Femur (tissue), 1 donor: Measurements from ENCODE around the gene DACT1.

Experiments
- DNase-seq: peaks from one replicate; pipeline ENCODE4 v3.0.0-alpha.2; 2017

The DACT1 gene

DNA sequence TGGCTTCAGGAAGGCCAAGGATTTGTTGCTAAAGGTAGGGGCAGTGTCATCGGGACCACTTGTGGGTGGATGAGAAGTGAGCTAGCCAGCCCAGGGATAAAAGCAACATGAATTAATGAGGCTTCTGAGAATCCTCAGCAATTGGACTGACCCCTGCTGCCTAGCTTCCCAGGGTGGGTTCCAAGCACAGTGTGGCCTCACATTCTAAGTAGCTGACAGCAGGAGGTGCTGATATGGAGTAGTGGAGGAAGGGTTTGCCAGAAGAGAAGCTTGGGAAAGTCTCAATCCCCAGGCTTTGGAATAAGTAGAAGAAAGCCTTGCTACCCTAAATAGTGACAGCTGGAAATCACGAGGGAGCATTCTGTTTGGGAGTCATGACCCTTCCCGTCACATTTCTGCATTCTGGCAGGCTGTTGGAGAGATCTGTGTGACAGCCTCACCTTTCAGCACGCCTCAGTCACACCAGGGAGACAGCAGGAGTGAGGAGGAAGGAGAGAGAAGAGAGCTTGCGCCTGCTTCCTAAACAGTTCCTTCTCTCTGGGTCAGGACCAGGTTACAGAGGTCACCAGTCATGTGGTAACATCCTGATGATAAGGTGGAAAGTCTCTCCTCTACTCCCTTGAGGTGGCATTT is 31.2 kb downstream of the DACT1 start:
- no peak for DNase-seq

DNA sequence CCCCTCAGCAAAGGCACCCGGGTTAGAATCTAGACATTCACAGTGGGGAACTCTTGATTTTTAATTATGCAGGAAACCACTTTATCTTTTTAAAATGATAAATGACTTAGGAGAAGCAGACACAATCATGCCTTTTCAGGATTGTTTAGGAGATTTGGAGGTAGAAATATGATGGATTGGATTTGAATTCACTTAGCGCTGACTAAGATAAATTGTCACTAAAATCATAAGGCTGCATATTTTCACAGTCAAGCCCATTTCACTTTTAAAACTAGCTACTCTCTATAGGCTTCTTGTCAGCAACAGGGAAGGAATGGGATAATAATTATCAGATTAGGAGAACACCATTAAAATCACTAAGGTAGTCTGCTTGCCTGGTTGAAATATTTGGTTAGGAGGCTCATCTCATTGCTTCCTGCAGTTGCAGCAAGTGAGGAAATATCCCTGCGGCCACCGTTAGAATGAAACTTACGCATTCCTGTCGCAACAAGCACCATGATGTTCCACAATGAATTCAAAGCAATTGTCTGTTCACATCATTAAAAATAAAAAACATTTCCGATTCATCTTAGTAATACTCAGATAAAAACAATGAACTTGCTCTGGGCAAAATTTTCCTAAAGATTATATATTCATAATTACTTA is 31.9 kb downstream of the DACT1 start:
- no peak for DNase-seq

DNA sequence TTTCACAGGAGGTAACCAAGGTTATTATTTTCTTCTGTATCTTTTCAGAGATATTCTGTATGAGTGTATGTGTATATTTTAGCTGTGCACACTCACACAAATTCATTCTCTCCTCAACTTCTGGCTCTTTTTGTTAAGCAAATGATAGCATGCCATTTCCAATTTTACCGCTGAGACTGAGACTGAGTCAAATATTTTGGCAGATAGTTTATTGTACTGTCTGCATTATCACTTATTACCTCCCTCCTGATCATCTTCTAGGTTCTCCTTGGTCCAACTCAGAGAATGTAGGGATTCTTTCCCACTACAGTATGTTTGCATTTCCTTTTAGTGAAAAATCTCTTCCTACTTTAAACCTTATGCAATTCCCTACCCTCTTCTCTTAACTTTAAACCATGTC is 33.3 kb downstream of the DACT1 start:
- no peak for DNase-seq

DNA sequence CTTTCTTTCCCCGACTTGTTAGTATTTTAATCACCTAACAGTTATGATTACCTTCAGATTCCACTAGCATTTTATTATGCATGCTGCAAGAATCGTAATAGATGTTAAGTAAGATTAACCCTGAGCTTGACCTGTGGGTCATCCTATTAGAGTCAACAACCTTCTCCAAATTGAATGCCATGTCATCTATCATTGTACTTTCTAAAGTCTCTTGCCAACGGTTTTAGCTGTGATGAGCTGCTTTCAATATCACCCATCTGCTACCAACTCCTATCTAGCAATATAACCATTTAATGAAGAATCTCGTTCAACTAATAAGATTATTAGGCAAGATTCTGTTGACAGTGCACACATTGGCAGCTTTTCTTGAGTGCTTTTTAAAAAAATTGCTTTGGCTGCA is 33.7 kb downstream of the DACT1 start:
- DNase-seq, result no peak

DNA sequence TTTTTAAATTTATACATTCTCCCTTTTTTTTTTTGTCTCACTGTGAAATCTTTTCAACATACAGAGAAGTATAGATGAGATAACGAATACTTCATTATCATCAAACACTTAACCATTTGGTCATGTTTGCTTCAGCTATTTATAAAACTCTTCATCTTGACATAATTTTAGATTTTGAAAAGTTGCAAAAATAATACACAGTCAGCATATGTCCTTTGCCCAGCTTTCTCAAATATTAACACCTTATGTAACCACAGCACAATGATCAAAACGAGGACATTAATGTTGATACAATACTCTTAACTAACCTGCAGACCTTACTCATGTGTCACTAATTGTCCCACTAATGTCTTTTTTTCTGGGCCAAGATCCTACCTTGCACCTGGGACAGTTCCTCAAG is 36.0 kb downstream of the DACT1 start:
- no peak for DNase-seq

DNA sequence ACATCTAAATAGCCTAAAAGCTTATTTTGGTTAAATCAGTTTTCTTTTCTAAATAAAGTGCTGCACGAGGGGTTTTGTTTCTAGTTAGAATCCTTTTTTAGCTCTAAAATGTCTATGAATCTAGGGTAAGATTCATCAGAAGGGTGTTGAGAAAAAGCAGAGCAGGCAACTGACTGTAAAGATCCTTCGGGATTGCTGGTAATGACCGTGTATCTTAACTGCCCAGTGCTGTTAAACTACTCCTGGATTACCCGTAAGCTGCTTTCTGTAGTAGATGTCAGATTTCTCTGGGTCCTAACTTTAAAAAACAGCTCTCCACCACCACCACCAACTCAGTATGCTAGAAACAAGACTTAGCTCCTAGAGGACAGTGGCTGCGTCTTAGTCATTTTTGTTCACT is 39.2 kb downstream of the DACT1 start:
- DNase-seq, result no peak

DNA sequence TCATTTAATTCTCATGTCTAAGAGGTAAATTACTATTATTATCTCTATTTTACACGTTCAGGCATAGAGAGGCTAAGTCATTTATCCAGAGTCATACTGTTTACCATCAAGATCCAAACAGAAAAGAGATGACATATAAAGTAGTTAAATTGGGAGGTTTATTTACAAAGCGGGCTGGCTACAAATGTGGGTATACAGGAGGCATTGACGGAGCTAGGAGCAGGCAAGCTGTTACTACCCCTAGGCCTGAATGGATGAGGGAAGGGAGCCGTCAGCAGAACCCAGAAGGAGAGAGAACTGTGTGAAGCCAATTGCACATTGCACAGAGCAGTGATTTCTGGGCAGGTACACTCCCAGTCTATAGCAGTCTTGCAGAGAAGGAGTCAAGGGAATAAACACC is 39.8 kb downstream of the DACT1 start:
- no peak for DNase-seq

DNA sequence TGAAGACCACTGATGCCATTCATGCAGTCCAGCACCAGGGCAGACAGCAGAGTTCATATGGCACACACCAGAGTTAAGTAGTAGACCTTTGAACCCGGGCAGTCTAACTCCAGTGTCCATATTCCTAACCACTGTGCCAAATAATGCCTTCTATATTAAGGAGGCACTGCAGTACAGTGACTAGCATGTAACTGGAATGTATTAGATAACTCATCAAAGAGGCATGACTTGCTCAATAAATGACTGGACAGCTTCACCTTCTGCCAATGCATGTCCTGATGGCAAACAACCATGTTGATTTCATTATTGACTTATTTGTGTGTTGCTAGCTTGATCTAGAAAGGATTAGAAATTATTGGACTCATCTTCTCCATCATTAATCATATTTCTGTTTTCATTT is 40.2 kb downstream of the DACT1 start:
- no peak for DNase-seq

DNA sequence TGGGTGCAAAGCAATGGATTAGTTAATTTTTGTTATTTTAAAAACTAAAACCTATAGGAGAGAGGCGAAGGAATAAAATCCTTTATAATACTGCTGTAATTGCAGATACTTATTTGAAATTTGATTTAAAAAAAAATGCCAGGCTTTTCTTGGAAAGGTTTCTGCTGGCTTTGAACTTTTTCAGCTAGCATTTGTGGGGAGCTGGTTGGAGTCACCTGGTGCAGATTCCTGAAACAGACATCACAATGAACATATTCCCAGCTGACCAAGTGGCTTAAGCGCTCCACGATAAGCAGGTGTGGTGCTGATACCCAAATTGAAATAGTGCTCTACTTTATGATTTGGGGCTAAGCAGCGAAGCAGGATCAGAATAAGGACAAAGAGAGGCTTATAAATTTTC is 42.9 kb downstream of the DACT1 start:
- no peak for DNase-seq

DNA sequence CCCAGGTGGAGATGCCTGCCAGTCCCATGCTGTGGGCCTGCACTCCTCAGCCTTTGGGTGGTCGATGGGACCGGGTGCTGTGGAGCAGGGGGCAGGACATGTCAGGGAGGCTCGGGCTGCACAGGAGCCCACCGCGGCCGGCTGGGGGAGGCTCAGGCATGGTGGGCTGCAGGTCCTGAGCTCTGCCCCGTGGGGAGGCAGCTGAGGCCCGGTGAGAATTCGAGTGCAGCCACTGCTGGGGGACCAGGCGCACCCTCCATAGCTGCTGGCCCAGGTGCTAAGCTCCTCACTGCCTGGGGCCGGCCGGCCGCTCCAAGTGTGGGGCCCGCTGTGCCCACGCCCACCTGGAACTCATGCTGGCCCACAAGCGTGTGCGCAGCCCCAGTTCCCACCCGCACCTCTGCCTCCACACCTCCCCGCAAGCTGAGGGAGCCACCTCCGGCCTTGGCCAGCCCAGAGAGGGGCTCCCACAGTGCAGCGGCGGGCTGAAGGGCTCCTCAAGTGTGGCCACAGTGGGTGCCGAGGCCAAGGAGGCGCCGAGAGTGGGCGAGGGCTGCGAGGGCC is 49.6 kb downstream of the DACT1 start:
- DNase-seq, result no peak

DNA sequence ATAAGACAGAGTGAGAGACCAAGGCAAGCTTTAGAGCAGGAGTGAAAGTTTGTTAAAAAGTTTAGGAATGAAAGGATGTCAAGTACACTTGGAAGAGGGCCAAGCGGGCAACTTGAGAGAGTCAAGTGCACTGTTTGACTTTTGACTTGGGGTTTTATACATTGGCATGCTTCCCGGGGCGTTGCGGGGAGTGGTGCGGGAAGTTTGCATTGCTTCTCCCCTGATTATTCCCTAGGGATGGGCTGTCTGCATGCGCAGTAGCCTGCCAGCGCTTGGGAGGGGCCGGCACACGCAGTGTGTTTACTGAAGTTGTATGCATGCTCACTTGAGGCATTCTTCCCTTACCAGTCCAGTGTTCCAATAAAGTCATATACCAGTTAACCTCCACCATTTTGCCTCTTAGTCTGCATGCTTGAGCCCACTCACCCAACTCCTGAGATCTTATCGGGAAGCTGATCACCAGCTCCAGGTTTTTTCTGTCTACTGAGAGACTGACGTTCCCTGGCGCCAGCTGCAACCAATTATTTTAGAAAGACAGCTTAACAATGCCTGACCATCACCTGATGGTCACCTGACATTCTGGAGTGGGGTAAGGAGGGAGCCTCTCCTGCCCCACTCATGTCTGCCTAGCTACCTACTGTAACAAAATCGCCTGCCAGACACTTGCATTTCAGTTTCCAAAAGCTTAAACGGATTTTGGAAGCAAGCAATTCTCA is 53.2 kb downstream of the DACT1 start:
- DNase-seq, result no peak

DNA sequence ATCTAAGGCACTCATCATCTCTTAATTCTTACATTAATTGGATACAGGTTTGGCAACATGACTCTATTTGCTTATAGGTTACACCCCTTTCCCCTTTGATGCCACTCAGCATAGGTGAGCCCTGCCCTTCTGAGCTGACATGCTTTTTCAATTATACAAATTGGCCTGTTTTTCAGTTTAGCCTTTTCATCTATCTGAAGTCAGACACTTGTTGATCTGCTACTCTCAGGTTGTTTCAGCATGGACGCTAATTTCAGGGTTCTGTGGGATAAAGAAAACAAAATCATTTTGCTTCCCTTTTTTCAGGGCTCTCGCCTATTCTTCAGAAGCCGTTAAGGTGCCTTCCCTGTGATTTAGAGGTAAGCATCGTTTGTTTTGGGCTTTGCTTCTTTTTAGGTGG is 55.3 kb downstream of the DACT1 start:
- no peak for DNase-seq

DNA sequence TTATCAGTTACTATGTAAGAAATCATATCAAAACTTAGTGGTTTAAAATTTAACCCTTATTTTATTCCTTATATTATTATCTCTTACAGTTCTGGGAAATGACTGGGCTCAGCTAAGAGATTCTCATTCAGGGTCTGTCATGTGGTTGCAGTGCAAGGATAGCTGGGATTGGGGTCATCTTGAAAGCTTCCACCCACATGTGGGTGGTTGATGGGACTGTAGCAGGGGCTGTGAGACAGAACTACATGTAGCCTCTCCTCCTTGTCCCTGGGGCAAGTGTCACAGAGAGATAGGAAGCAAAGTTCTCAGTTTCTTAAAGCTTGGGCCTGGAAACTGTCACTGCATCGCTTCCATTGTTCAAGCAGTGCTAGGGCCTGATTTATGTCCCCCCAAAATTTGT is 57.8 kb downstream of the DACT1 start:
- no peak for DNase-seq

DNA sequence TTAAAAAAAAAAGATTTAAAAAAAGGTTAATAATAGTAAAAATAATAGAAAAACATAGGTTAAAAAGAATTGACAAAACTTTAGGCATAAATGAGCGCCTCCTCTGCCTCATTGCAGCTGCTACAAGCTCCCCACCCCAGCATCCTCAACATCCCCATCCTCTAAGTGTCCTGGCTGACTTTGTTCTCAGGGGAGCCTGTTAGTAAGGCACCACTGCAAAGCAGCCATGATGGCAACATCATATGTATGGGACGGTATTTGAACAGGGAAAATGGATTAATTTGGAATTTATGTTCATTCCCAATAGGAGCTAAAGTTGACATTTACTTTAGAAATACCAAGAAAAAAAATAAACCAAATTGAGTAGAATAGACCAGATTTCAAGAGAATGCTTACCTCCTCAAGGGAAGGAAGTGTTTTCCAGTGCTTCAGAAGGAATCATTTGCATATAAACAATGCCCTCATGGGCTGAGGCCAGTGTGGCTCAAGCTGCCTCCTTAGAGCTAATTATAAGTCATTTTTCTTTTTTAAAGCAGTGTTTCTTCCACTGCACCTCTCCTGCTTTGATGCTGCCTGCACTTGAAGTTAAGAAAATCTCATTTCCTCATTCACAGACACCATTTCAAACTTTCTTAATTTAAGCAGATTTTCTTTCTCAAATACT is 59.6 kb downstream of the DACT1 start:
- no peak for DNase-seq
